HepG2 (cell line): ENCODE measurements around the gene LBX2. TPM values are rescaled to one million over a fixed set of nuclear protein-coding genes. Genes with fewer than 3 reads are reported as not detected.

Experiments used
- FOXK1 ChIP-seq: sonication (generic); formaldehyde crosslinking; IDR thresholded peaks from 2 replicates; pipeline ENCODE4 v1.4.0; 2020; ENCODE audit warnings: low read depth, missing genetic modification reagents, borderline replicate concordance
- HOXA5 ChIP-seq: sonication (generic); formaldehyde crosslinking; IDR thresholded peaks from 2 replicates; pipeline ENCODE4 v1.4.0; 2020; ENCODE audit warnings: missing genetic modification reagents
- MED13 ChIP-seq: sonication (generic); formaldehyde crosslinking; IDR thresholded peaks from 2 replicates; pipeline ENCODE4 v1.5.0; 2020; ENCODE audit warnings: missing genetic modification reagents
- NFIC ChIP-seq: IDR thresholded peaks from 2 replicates; pipeline ENCODE4 v1.6.1; 2012; ENCODE audit warnings: mild to moderate bottlenecking, low read length, inconsistent platforms
- NR2F1 ChIP-seq, 2 experiments: fragments of 450-650 bp in 1 of 2; formaldehyde crosslinking in 1 of 2; IDR thresholded peaks; 2 replicates each; pipeline versions ENCODE4 v1.5.0 to v1.6.1; 2016 to 2020; ENCODE audit warnings: mild to moderate bottlenecking in 1 of 2, missing compliant biosample characterization in 1 of 2, missing genetic modification reagents in 1 of 2, moderate library complexity in 1 of 2
- PATZ1 ChIP-seq: sonication (generic); formaldehyde crosslinking; IDR thresholded peaks from 2 replicates; pipeline ENCODE4 v1.4.0; 2020; ENCODE audit warnings: missing genetic modification reagents
- RBM22 ChIP-seq: fragments of 200-400 bp; formaldehyde crosslinking; optimal IDR thresholded peaks from 2 replicates; pipeline ENCODE3; 2017; ENCODE audit warnings: mild to moderate bottlenecking, low read length, moderate library complexity
- SNAPC4 ChIP-seq: sonication (generic); formaldehyde crosslinking; IDR thresholded peaks from 2 replicates; pipeline ENCODE4 v1.4.0; 2020; ENCODE audit warnings: mild to moderate bottlenecking, missing genetic modification reagents
- ZBTB46 ChIP-seq: sonication (generic); formaldehyde crosslinking; IDR thresholded peaks from 2 replicates; pipeline ENCODE4 v1.4.0; 2020; ENCODE audit warnings: mild to moderate bottlenecking, missing genetic modification reagents, borderline replicate concordance
- polyA plus RNA-seq, 8 experiments: library from polyadenylated mRNA; depleted of rRNA in 3 of 8; stranded (reverse) in 7 of 8; unstranded in 1 of 8; fragments of >200 nt; fragmentation: Illumina TruSeq in 4 of 8; extraction: Trizol in 4 of 8; gene quantifications; 2 replicates each; pipeline versions ENCODE4 v1.2.1 to v1.2.3, GENCODE V29; 2011 to 2016; ENCODE audit warnings: low read depth in 4 of 8, missing spikeins in 1 of 8, mixed read lengths in 1 of 8; ENCODE audit not compliant: insufficient read depth in 1 of 8
- total RNA-seq, 5 experiments: library from RNA; depleted of rRNA; stranded (reverse); fragments of >200 nt; fragmentation: Illumina TruSeq; extraction: Trizol; gene quantifications; 2 replicates each; pipeline ENCODE4 v1.2.3, GENCODE V29; 2016; ENCODE audit warnings: low read depth in 1 of 5
- TF ChIP-seq, protein P1 (sequence below): sonication (generic); formaldehyde crosslinking; IDR thresholded peaks from 2 replicates; pipeline ENCODE4 v1.4.0; 2020; ENCODE audit warnings: mild to moderate bottlenecking, missing genetic modification reagents, borderline replicate concordance
- TF ChIP-seq, protein P2 (sequence below): sonication (generic); formaldehyde crosslinking; IDR thresholded peaks from 2 replicates; pipeline ENCODE4 v1.8.0; 2022; ENCODE audit warnings: missing genetic modification reagents, mild to moderate bottlenecking, inconsistent platforms, borderline replicate concordance

LBX2 gene
- total and polyA plus RNA-seq, 2 of the 13 experiments (the other 11 are each of a cell fraction or from before 2014, with no cell fraction given): 6.4 to 8.1 TPM

DNA sequence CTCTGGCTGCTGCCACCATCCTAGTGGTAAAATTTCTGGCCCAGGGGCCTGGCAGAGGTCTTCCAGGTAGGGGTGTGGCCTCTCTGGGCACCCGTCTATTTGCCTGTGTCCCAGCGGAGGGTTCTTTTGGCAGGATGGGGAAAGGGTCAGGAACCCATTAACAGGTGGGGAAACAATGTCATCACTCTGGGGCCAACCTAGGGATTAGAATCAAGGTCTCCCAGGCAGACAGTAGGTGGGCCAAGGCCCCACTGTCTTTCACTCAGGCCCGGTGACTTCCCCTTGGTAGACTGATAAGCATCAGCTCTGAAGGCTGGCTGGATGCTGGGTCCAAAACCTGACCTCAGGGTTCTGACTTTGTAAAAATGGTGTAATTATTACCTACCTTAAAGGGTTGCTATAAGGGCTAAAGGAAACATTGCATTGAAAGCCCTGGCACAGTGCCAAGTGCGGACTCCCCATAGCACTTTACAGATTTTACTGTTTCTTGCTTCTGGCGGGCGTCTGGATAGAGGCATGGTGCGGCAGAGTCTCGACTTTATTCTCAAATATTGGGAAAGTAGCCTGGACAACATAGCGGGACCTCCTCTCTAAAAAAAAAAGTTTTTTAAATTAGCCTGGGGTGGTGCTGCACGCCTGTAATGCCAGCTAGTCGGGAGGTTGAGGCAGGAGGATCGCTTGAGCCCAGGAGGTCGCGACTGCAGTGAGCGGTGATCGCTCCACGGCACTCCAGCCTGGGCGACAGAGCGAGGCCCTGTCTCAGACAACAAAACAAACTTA is 2.2 kb downstream of the LBX2 start (continued):
- TF ChIP-seq SNAPC4 (CRISPR knock-in tag) (0 out of 2 replicates have a peak, but pooled peaks have one; percentile 47), NR2F1 (CRISPR knock-in tag; IDR thresholded peaks at IDR 0.05) (peak in 1 of 2 experiments; percentile 16; a peak in 1 of 4 replicates), FOXK1 (CRISPR knock-in tag) (peak; percentile 25; the same call in 1 of the 2 replicates), ZBTB46 (CRISPR knock-in tag) (0 out of 2 replicates have a peak, but pooled peaks have one; percentile 60), HOXA5 (CRISPR knock-in tag) (peak; percentile 30; the same call in 1 of the 2 replicates), RBM22 (no peak), MED13 (CRISPR knock-in tag) (no peak; the same call in 1 of the 2 replicates), PATZ1 (CRISPR knock-in tag) (peak; percentile 70; the same call in 1 of the 2 replicates), NFIC (peak; percentile 95)
- TF ChIP-seq, protein P1, sequence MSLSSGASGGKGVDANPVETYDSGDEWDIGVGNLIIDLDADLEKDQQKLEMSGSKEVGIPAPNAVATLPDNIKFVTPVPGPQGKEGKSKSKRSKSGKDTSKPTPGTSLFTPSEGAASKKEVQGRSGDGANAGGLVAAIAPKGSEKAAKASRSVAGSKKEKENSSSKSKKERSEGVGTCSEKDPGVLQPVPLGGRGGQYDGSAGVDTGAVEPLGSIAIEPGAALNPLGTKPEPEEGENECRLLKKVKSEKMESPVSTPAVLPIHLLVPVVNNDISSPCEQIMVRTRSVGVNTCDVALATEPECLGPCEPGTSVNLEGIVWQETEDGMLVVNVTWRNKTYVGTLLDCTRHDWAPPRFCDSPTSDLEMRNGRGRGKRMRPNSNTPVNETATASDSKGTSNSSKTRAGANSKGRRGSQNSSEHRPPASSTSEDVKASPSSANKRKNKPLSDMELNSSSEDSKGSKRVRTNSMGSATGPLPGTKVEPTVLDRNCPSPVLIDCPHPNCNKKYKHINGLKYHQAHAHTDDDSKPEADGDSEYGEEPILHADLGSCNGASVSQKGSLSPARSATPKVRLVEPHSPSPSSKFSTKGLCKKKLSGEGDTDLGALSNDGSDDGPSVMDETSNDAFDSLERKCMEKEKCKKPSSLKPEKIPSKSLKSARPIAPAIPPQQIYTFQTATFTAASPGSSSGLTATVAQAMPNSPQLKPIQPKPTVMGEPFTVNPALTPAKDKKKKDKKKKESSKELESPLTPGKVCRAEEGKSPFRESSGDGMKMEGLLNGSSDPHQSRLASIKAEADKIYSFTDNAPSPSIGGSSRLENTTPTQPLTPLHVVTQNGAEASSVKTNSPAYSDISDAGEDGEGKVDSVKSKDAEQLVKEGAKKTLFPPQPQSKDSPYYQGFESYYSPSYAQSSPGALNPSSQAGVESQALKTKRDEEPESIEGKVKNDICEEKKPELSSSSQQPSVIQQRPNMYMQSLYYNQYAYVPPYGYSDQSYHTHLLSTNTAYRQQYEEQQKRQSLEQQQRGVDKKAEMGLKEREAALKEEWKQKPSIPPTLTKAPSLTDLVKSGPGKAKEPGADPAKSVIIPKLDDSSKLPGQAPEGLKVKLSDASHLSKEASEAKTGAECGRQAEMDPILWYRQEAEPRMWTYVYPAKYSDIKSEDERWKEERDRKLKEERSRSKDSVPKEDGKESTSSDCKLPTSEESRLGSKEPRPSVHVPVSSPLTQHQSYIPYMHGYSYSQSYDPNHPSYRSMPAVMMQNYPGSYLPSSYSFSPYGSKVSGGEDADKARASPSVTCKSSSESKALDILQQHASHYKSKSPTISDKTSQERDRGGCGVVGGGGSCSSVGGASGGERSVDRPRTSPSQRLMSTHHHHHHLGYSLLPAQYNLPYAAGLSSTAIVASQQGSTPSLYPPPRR: peak; percentile 71; the same call in 1 of the 2 replicates
- TF ChIP-seq, protein P2, sequence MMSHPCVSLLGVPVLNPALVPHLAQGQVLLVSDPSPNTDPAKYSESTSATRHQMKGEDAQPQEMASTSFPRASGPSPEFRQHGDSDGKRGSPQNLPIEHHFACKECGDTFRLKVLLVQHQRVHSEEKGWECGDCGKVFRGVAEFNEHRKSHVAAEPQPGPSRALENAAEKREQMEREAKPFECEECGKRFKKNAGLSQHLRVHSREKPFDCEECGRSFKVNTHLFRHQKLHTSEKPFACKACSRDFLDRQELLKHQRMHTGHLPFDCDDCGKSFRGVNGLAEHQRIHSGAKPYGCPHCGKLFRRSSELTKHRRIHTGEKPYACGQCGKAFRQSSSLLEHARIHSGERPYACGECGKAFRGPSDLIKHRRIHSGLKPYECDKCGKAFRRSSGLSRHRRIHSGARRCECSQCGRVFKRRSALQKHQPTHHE (CRISPR knock-in tag): peak; percentile 60; the same call in 1 of the 2 replicates
